ENCODE data around the gene ARID3C.

ARID3C gene

DNA sequence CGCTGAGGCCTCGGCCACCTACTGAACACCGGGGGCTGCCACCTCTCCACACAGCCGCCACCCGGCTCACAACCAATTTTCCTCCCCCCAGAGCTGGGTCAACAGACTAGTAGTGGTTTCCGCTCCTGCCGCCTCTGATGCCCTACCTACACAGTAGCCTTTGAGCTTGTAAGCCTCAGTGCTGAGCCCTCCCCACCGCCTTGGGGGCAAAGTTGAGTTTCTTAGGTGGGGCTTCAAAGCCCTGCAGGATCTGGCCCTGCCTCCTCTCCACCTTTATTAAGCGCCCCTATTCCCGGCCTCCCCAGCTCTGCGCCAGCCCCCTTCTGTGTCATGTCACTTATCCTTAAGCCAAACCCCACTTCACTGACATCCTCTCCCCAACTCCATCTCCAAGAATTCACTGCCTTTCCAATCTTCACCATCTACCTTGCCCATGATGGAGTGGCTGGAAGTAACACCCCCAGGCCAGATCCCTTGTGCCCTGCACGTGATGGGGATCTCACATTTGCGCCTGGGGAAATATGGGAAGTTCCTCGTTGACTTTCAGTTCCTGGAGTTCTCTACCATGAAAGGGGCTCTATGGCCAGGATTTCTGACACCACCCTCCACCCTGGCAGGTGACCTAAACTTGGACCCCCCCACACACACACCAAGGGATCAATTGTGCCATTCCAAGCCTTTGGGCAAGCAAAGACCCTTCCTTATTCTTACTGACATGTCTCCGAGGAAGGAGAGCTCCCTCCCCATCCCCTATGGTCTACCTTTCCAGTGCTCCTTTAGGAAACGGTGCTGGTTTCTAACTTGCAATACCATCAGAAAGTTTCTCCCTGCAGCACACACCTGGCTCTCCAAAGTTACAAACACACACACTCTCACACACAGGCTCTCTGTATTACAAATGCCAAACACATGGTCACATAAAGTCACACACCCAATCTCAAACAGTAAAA, 36.7 kb downstream of the ARID3C start:
- no peak for DNase-seq

DNA sequence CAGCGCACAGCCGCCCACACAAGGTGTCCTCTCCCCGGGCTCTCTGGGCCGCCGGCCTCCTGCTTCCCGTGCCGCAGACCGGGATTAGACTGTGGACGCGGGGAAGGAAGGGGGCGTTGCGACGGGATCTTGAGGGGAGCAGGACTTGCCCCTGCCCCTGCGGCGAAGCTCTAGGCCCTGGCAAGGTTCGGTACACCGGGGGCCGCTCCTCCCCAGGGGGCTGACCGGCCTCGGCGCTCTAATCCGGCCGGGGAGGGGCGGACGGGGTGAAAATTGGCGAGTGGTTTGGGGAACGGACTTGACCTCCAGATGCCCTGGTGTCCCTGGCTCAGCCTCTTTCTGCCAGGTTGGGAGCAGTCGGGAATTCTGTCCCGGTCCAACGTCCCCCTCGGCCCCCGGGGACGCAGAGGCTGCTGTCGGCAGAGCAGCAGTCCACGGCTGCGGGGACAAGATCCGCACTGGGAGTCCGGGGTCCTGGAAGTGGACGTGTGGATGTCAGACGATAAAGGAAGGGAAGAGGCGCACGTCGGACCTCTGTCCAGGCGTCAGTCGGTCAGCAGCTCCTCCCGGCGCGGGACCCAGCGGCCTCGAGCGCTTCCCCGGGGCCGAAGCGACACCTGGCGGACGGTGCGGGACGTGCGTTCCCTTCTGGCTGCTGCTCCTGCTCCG, 37.5 kb downstream of the ARID3C start:
- peak; percentile 35 for DNase-seq

DNA sequence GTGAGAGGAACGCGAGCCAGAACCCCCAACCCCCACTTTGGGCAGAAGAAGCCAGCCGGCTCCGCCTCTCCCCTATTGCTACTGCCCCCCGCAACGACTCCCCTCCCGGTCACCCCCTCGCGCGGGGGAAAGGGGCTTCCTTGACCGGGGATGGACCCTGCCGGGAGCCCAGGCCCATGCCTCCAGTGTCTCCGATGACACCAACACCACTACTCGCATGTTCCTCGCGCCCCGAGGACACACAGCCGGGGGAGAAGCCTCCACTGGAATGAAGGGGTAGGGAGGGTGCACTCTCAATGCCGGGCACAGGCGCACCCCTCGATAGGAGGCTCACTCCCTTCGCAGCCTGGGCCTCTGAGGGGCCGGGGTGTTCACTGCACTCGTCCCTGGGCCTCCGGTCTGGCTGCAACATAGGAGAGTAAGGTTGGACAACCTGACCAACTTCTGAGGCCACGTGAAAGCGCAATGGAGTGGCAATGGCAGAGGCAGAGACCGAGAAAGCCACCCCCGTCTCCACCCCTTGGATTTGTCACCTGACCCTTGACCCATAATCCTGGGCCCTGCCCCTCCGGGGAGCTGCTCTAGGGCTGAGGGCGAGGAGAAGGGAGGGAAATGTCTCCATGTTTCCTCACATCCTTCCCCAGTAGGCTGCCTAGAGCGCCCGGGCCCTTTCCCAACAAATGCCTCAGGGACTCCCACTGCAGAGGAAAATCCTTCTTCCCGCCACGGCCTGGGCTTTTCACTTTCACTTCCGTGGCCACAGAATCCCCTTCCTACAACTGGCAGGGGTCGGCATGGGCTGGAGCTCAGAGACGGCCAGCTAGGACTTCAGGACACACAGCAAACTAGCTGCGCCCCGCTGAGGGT, 38.3 kb downstream of the ARID3C start:
- no peak for DNase-seq

DNA sequence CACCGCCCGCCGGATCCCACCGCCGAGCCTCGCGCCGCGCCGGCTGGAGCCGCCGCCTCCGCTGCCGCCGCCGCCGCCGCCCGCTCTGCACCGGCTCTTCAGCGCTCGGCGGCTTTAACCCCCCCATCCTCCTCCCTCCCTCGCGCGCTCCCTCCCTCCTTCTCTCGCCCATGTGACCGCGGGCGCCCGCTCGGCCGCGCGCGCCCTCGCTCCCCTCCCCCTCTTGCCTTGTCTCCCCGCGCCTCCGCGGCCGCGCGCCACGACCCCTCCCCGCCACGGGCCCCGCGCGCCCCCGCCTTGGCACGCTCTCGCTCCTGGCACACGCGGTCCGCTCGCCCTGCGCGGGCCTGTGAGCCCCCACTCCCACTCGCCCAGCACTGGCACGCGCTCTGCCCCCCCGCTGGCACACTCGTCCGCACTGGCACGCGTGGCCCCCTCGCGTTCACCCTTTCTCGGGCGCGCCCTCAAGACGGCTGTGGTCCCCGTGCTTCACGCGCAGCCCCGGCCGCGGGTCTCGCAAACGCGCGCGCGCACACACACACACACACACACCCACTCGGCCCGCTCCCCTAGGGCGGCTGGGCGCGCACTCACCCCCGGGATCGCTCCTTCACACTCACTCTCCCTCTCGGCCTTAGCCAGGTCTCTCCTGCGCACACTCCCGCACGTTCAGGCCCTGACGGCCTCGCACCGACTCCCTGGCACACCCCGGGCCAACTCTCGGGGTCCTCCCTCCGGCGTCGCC, 39.1 kb downstream of the ARID3C start, which contains the start of gene CNTFR:
CNTFR (minus strand) TSS at position 89 of the 745 bp plus-strand sequence. CDS start 20,743 bp downstream, outside the sequence.
- DNase-seq, result no peak

DNA sequence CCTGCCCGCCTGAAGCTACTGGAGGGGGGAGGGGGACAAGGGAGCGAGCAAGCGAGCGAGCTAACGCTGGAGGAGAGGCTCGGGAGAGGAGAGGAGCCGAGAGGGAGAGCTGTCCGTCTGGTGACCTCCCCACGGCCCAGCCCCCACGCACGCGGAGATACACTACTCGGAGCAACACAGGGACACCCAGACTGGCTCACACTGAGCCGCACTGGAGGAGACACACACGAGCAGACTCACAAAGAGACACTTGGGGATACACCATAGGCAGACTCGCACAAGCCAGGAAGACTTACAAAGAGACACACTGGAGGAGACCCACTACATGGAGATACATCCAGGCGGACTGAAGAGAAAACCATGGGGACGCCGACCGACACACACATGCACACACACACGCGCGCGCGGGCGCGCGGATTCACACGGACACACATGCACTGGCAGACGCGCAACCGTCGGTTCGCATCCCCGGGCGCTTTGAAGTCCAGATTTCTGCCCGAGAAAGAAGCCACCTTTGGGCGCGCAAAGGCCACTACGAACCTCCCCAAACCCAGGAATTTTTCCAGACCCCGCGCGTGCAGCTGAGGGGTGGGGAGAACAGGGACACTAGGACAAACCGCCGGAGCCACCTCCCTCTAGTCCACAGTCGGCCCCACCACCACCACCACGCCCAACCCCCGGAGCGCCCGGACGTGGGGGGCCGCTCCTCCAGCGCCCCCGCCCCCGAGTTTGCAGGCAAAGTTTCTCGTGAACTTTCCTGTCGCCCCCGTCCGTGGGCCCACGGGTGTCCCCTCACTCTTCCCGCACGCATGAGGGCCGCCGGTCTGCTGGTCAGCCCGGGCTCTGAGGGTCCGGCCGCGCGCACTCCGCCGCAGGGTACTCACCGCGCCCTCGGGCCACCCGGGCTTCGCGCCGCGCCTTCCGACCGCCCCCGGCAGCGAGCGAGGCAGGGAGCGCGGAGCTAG, 39.9 kb downstream of the ARID3C start:
- DNase-seq, result no peak

DNA sequence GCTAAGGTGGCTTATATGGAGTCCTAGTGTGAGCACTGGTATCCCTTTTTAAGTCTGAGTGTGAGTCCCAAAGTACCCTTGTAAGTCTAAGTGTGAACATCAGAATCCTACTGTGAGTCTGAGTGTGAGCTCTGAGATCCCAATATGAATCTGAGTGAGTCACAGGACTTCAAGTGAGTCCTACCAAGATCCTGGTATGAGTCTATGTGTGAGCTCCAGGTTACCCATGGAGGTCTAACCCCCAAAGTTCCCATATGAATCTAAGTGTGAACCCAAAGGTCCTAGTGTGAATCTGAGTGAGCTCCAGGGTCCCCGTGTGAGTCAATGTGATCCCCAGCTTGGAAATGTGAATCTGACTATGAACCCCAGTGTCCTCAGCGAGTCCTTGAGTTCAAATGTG, 41.6 kb downstream of the ARID3C start:
- no peak for DNase-seq

DNA sequence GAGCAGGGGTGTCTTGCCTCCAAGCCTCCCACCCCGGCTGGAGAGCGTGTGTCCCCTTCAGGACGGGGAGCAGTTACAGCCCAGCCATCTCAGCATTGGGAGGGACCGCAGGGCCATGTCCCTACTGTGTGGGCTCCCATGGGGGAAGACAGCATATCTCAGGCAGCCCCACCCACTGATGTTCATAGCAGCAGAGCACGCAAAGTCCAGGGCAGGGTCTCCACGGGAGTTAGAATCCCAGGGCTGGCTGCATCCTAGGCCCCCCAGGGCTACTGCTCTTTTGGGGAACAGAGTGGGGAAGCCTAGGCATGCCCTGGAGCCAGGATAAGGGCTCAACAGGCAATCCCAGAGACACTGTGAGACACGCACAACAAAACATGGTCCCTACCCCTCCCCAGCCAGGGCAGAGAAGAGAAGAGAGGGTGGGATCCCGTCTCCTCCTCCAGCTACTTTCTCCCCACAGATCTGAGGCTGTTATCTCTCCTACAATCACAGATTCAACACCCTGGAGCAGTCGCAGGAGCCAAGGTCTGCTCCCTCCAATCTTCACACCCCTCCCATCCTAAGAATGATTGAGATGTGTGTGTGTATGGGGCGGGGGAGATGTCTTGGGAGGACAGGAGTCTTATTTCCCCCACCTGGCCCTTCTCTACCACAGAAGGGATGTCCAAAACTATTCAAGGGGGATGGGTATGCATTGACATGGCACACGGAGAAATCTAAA, 42.8 kb downstream of the ARID3C start:
- DNase-seq, result no peak

DNA sequence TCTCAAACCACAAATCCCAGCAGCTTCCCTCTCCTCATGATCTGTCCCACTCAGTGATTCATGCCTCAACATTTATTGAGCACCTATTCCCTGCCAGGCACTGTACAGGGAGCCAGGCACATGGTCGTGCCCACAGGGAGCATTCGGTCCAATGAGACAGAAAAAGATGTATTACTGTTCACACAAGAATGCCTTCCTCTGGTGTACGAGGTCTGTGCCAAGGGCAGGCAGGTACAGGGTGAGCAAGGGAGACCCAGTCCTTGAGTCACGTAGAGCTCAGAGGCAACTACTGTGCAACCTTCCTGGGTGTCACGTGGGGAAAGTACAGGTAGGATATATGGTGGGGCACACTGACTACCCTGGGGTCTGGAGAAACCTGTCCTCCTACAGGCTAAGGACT, 43.9 kb downstream of the ARID3C start:
- DNase-seq, result no peak

DNA sequence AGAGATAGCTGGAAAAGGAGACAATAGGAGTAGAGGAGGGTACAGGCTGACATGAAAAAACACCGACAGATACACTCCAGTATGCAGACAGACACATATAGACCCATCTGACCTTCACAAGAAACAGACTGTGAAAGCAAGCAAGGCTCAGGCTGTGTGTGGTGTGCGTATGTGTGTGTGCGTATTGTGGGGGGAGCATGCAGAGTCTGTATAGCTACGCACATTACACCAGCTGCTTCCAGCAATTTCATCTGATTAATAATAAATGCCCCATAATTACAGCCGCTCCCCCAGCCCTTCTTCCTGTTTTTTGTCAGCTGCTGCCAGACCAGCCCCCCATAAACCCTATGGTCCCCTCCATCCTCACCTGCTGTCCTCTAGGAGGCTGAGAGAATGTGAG, 46.1 kb downstream of the ARID3C start:
- DNase-seq, result no peak

DNA sequence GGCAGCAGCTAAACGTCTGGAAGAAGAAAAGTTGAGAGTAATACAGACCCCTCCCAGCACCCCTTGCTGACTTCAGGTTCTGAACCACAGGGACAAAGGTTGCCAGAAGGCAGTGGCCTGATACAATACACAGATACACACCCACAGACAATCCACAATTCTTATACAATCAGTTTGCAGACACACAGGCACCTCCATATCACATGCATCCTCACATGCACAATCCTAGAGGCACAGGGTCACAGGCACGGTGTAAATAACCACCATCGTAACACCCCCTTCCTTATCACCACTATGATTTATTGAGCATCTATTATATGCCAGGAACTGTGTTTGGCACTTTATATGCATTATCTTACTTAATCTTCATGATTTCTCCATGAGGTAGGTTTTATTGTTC, 47.5 kb downstream of the ARID3C start:
- DNase-seq, result no peak

DNA sequence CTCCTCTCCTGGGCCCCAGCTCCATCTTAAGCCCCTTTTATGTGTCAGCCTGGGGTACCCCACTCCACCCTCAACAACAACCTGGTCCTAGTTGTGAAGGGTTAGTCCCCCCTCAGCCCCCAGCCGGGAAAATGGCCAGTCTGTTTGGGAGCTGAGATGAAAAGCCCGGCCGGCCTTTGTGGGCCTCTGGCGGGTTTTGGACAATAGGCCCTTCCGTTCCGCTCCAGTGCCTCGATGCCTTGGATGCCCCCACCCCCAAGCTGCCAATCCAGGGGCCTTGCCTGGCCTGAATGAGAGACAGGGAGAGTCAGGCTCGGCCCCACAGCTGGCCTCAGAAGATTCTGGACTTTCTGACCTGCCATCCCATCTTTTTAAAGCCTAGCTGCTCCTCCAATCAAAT, 48.5 kb downstream of the ARID3C start:
- DNase-seq, result no peak

DNA sequence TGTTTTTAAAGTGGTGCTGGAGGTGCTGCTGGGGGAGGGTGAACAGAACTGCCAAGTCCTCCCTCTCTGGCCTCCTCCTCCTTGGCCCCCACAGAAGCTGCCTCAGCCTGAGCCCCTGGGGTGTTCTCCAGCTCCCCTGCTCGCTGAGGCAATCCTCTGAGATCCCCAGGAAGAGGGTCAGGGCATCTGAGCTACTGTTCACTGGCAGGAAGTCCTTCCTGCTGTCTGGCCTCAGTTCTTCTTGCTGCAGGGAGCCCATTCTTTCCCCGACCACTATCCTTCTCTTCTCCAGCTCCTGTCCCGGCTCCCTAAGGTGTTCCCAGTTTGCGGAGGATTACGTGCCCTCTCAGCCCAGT, 49.1 kb downstream of the ARID3C start:
- no peak for DNase-seq

DNA sequence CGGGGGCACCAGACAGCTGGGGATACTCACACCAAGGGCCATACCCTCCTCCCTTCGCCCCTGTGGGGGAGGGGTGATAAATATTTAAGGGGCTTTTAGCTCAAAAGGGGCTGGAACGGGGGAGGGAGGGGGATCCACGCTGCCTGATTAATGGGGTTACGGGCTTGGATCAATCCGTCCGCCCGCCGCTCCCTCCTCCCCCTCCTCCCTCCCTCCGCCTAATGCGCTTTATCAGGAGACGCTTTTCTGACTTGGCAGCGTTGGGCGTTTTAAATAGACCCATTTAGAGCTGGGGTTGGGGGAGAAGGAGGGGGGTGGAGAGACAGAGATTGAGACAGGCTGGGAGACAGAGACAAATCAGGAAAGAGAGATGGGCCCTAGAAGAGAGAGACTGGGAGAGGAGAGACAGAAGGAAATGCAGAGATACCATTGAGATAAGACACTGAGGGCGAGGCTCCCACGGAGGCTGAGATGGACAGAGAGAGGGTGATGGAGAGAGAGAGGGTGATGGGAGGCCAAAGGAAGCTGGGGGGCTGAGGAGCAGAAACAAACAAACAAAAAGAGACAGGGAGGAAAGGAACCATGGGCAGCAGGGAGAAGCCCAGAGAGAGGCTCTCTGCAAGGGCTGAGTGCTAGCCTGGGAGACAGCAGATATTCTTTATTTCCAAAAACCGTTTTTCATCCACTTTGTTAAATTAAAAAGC, 49.6 kb downstream of the ARID3C start:
- no peak for DNase-seq

DNA sequence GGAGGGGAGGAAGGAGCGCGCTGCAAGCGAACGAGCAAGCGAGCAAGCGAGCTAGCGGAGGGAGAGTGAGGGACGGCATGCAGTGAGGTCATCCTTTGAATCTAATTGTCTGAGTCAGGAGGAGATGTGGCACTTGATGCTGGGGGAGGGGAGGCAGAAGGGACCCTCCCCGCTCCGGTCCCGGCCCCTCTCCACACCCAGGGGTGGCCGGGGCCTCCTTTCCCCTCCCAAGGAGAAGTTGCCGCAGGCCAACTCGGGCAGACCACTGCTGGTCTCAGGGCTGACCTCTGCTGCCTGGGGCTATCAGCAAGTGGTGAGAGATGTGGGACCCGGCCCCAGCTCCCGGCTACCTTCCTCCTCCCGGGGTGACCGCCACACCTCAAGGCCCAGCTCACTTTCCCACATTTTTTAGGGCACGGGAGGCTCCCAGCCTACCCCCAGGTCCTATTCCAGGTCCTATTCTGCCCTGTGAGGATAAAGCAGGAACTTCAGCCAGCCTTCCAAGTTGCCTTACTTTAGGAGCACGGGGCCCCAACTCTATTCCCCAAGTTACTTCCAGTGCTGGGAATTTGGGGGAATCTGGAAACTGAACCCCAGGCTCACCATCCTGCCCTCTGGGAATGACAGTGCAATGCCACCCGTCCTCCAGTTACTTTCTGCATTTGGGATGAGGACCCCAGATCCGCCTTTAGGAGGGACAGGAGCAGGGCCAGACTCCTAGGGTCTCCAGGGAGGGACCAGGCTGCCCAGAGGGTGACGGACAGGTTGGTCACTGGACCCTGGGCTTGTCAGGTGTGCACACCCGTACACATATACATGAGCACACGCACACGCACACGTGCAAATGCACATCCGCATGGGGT, 50.4 kb downstream of the ARID3C start:
- DNase-seq, result peak; percentile 14

DNA sequence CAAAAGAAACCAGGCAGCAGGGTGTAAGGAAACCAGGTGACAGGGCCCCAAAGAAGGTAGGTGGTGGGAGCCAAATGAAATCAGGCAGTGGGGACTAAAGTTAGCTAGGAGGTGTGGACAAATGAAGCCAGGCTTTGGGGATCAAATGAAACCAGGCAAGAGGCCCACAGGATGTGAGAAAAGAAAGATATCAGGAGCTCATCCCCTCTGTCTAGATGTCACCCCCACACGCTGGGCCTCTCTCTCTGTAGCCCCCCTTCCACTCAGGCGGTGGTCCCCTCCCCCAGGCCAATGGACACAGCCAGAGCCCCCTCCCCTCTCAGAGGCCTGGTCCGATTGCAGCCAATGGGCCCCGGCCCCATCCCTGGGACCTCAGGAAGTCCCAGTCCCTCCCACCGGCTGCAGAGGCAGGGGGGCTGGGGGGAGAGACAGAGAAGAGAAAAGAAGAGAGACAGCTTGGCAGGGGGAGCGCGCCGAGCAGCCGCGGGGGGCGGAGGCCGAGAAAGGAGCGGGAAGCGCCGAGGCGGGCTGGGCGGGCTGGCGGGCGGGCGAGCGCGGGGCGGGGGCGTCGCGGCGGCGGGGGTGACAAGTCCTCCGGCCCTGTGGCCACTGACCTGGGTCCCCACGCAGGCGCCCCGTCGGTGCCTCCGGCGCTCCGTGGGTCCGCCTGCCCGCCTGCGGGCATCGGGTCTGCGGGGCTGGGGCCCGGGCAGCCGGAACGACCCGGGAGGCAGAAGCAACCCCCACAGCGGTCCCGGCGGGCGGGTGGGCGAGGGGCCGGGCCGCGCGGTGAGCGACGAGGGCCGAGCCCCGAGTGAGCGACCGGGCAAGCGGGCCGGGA, 51.2 kb downstream of the ARID3C start:
- no peak for DNase-seq

DNA sequence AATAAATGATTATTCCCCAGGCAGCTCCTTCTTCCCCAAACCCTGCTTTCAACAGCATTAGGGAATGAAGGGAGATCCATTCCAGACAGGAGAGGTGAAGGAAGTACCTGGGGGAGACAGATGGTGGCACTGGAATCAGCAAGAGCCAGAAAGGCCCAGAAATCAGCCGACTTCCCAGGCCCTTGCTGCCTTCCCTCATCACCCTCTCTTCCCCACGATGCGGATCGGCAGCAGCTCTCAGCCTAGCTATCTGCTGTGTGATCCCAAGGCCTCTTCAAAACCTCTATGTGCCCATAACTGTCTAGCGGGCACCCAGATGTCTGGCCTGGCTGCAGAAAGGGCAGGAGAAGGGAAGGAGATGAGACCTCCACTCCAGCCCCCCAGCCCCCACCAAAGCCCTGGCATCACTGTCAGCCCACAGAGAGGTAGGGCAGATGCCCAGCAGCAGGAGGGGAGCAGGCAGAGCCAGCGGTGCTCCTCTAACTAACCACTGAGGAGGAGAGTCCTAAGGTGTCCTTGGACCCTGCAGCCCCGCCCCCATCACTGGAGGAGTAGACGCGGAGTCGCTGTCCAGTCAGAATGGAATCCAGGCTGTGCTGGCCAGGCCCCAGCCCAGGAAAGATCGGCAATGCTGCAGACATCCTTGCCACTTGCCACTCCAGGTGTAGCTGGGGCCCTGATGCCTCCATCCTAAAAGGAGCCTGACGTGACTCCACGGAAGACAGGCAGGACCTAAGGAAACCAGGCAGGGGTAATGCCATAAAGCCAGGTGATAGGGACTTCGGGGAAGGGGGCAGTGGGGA, 52.1 kb downstream of the ARID3C start:
- DNase-seq, result no peak

All from kidney glomerular epithelial cell (primary cell).